ENCODE results near the gene MAU2. TPM values are rescaled to one million over a fixed set of nuclear protein-coding genes. Genes with fewer than 3 reads are reported as not detected.

Gene MAU2
- 10 to 100 TPM; 20.9 to 78.2 (median 43.9) TPM for total RNA-seq

- TF ChIP-seq, protein P1, sequence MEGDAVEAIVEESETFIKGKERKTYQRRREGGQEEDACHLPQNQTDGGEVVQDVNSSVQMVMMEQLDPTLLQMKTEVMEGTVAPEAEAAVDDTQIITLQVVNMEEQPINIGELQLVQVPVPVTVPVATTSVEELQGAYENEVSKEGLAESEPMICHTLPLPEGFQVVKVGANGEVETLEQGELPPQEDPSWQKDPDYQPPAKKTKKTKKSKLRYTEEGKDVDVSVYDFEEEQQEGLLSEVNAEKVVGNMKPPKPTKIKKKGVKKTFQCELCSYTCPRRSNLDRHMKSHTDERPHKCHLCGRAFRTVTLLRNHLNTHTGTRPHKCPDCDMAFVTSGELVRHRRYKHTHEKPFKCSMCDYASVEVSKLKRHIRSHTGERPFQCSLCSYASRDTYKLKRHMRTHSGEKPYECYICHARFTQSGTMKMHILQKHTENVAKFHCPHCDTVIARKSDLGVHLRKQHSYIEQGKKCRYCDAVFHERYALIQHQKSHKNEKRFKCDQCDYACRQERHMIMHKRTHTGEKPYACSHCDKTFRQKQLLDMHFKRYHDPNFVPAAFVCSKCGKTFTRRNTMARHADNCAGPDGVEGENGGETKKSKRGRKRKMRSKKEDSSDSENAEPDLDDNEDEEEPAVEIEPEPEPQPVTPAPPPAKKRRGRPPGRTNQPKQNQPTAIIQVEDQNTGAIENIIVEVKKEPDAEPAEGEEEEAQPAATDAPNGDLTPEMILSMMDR (IDR thresholded peaks at IDR 0.05; ENCODE audit: low read depth), result no peak
Observed at GRCh38 chr19:19320361-19321140, at the start of gene MAU2, which contains the start of gene SUGP1. MAU2 (plus strand) TSS chr19:19320829; CDS start chr19:19320860, 31 bp downstream. SUGP1 (minus strand) TSS chr19:19320509; CDS start chr19:19320496, 13 bp downstream.

- TF ChIP-seq, protein P1 (IDR thresholded peaks at IDR 0.05; ENCODE audit: low read depth), result no peak
Observed at GRCh38 chr19:19271828-19272599, 48.6 kb upstream of the MAU2 start.

GRCh38 chr19:19274146-19274545, 46.5 kb upstream of the MAU2 start:
- TF ChIP-seq, protein P1 (IDR thresholded peaks at IDR 0.05; ENCODE audit: low read depth), result no peak

GRCh38 chr19:19274716-19275565, 45.7 kb upstream of the MAU2 start:
- TF ChIP-seq, protein P1 (IDR thresholded peaks at IDR 0.05; ENCODE audit: low read depth), result no peak

- TF ChIP-seq, protein P1 (IDR thresholded peaks at IDR 0.05; ENCODE audit: low read depth), result no peak
Observed at GRCh38 chr19:19276386-19276785, 44.2 kb upstream of the MAU2 start.

- TF ChIP-seq, protein P1 (IDR thresholded peaks at IDR 0.05; ENCODE audit: low read depth), result no peak
Observed at GRCh38 chr19:19276851-19277250, 43.8 kb upstream of the MAU2 start.
